Tibial nerve (tissue), 4 donors: ENCODE results near the gene VSX1. TPM values are rescaled to one million over a fixed set of nuclear protein-coding genes. Genes with fewer than 3 reads are reported as not detected.

Experiments
- DNase-seq, 2 donors: peaks; one replicate each; pipeline ENCODE4 v3.0.0-alpha.2; 2019; ENCODE audit warnings: low spot score in 2 of 2
- H3K27ac ChIP-seq, 4 donors: fragments of 200-600 bp; sonication (generic) in 3 of 4; one replicate each; pipeline ENCODE4 v1.5.1; 2017 to 2019; ENCODE audit warnings: mild to moderate bottlenecking in 1 of 4
- H3K27me3 ChIP-seq, 2 donors: fragments of 200-600 bp; sonication (generic) in 1 of 2; one replicate each; pipeline versions ENCODE4 v1.5.1 to v1.6.0; 2017 to 2019
- H3K36me3 ChIP-seq, 3 donors: fragments of 200-600 bp; sonication (generic); one replicate each; pipeline ENCODE4 v1.5.1; 2018 to 2019
- H3K4me1 ChIP-seq, 4 donors: fragments of 200-600 bp; sonication (generic) in 3 of 4; one replicate each; pipeline ENCODE4 v1.5.1; 2017 to 2019
- H3K4me3 ChIP-seq, 4 donors: fragments of 200-600 bp; sonication (generic) in 3 of 4; one replicate each; pipeline ENCODE4 v1.5.1; 2017 to 2019; ENCODE audit warnings: mild to moderate bottlenecking in 1 of 4, moderate library complexity in 1 of 4
- H3K9me3 ChIP-seq, 4 donors: fragments of 200-600 bp; sonication (generic) in 3 of 4; one replicate each; pipeline ENCODE4 v1.5.1; 2017 to 2019
- EP300 ChIP-seq, 2 donors: sonication (generic); formaldehyde crosslinking; IDR thresholded peaks; one replicate each; pipeline ENCODE4 v1.6.1; 2017; ENCODE audit warnings: antibody characterized with exemption in 2 of 2, mild to moderate bottlenecking in 1 of 2
- POLR2A ChIP-seq, 2 donors: fragments of 450-650 bp; IDR thresholded peaks; one replicate each; pipeline ENCODE4 v1.6.1; 2017; ENCODE audit warnings: antibody characterized with exemption in 2 of 2, mild to moderate bottlenecking in 2 of 2, moderate library complexity in 2 of 2
- WGBS, 2 donors: methylation state at CpG; one replicate each; pipeline ENCODE4 v1.1.5; 2018; 5-methylcytosine and 5-hydroxymethylcytosine counted together
- total RNA-seq, 4 donors: library from RNA; depleted of rRNA; stranded (reverse); fragments of >200 nt; gene quantifications; one replicate each; pipeline ENCODE4 v1.1.0, GENCODE V29; 2016
- TF ChIP-seq, protein P1 (sequence below), 5 experiments: fragments of 200-600 bp in 3 of 5; fragments of 450-650 bp in 2 of 5; sonication (generic) in 3 of 5; IDR thresholded peaks; one replicate each; pipeline ENCODE4 v1.5.1; 2016 to 2019; ENCODE audit warnings: antibody characterized with exemption in 5 of 5, mild to moderate bottlenecking in 3 of 5, moderate library complexity in 2 of 5

Gene VSX1
- total RNA-seq, 4 donors from 2014 or later = not detected

DNA sequence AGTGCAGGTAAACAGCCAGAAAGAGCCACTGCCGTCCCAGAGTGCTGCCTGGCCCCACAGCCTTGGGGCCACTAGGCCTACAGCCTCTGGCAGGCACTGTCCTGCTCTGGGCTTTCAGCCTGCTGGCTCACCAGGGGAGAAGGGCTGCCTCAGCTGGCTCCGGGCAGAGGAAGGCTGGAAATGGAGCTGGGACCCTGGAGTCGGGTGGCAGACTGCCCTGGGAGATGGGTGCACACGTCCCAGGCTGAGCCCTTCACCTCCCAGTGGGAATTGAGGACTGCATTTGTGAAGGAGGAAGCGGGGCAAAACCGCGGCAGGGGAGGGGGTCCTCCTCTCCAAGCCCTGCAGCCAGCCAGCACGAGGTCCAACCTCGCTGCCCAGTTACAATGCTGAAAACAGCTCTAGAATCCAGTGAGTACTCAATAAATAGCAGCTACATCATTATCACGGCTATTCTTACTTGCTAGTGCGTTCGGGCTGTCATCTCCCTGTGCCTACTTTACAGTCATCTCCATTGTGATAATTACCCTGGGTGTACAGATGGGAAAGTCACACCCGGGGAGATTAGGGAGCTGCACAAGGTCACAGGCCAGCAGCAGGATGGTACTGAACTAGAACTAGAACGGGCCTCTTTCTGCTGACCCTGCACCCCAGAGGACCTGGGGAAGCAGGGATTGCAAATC is 37.1 kb downstream of the VSX1 start:
- H3K27ac ChIP-seq = peak overlapping the region in 3 of 4 donors; percentile 8 to 41 (median 11)
- TF ChIP-seq, protein P1, sequence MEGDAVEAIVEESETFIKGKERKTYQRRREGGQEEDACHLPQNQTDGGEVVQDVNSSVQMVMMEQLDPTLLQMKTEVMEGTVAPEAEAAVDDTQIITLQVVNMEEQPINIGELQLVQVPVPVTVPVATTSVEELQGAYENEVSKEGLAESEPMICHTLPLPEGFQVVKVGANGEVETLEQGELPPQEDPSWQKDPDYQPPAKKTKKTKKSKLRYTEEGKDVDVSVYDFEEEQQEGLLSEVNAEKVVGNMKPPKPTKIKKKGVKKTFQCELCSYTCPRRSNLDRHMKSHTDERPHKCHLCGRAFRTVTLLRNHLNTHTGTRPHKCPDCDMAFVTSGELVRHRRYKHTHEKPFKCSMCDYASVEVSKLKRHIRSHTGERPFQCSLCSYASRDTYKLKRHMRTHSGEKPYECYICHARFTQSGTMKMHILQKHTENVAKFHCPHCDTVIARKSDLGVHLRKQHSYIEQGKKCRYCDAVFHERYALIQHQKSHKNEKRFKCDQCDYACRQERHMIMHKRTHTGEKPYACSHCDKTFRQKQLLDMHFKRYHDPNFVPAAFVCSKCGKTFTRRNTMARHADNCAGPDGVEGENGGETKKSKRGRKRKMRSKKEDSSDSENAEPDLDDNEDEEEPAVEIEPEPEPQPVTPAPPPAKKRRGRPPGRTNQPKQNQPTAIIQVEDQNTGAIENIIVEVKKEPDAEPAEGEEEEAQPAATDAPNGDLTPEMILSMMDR (IDR thresholded peaks at IDR 0.05) = no peak
- TF ChIP-seq EP300 (IDR thresholded peaks at IDR 0.05) (no peak), POLR2A (IDR thresholded peaks at IDR 0.05) (no peak)
- H3K9me3 ChIP-seq = no peaks in the 10 kb centered on the region
- no peak for DNase-seq
- no peak overlapping the region for H3K4me3 ChIP-seq
- no peaks in the 10 kb centered on the region for H3K27me3 ChIP-seq
- H3K36me3 ChIP-seq = peaks cover 3 to 40% (median 16%) of the 10 kb centered on the region in 3 donors
- 64 to 73% methylated on average over 14 of the region's 14 CpGs for WGBS, 2 donors
- H3K4me1 ChIP-seq = peaks cover 0 to 79% (median 55%) of the 10 kb centered on the region in 4 donors

DNA sequence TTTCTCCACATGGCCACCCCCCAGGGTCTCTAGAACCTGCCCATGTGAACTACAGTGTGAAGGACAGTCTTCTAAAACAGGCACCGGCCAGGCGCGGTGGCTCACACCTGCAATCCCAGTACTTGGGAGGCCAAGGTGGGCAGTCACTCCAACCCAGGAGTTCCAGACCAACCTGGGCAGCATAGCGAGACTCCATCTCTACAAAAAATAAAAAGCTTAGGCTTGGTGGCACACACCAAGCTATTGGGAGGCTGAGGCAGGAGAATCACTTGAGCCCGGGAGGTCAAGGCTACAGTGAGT is 37.7 kb downstream of the VSX1 start:
- H3K27me3 ChIP-seq = no peaks in the 10 kb centered on the region
- peak overlapping the region in 3 of 4 donors; percentile 8 to 41 (median 11) for H3K27ac ChIP-seq
- no peak for DNase-seq
- H3K4me3 ChIP-seq = no peak overlapping the region
- H3K9me3 ChIP-seq = no peaks in the 10 kb centered on the region
- peaks cover 2 to 79% (median 55%) of the 10 kb centered on the region in 4 donors for H3K4me1 ChIP-seq
- no peak for TF ChIP-seq POLR2A (IDR thresholded peaks at IDR 0.05)
- TF ChIP-seq EP300 (IDR thresholded peaks at IDR 0.05) = no peak
- TF ChIP-seq, protein P1 (IDR thresholded peaks at IDR 0.05) = no peak
- WGBS, 2 donors = 99% methylated on average over 4 to 5 of the region's 5 CpGs
- peaks cover 3 to 40% (median 16%) of the 10 kb centered on the region in 3 donors for H3K36me3 ChIP-seq

DNA sequence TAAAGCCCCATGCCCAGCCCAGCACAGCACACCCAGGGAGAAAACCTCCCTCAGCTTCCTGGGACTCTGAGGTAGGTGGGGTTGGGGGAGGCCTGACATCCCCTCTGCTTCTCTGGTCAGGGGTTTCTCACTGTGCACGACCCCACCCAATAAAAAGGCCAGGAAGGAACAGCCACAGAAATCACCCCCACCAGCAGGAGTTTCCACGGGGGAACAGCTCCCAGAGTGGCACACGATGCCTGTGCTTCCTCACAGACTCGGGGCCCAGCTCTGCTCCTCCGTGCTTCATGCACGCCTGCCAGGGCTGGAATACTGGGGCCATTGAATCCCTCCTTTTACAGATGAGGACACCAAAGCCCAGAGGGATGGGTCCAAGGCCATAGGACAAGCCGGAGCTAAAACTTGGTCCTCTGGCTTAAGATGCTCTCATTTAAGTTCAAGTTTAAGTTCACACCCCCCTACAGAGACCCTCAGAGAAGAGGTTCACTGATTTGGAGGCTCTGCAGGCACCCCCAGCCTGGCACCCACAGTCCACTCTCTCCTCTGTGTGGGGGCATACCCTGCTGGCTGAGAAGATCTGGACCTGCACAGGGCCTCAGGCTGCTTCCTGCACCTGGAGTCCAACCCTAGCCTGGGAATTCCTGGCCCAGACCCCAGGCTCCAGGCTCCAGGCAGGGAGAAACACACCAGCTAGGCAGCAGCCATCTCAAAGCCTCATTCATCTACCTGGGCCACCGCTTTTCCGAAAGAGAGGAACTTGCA is 38.3 kb downstream of the VSX1 start:
- H3K9me3 ChIP-seq = no peaks in the 10 kb centered on the region
- H3K4me3 ChIP-seq = no peak overlapping the region
- H3K36me3 ChIP-seq = peaks cover 3 to 40% (median 16%) of the 10 kb centered on the region in 3 donors
- 68 to 71% methylated on average over 9 of the region's 9 CpGs for WGBS, 2 donors
- peak overlapping the region; percentile 19 to 89 (median 79) for H3K27ac ChIP-seq
- TF ChIP-seq EP300 (IDR thresholded peaks at IDR 0.05) = no peak
- TF ChIP-seq, protein P1 (IDR thresholded peaks at IDR 0.05) = no peak
- no peak for TF ChIP-seq POLR2A (IDR thresholded peaks at IDR 0.05)
- H3K4me1 ChIP-seq = peaks cover 8 to 79% (median 57%) of the 10 kb centered on the region in 4 donors
- no peaks in the 10 kb centered on the region for H3K27me3 ChIP-seq
- no peak for DNase-seq

DNA sequence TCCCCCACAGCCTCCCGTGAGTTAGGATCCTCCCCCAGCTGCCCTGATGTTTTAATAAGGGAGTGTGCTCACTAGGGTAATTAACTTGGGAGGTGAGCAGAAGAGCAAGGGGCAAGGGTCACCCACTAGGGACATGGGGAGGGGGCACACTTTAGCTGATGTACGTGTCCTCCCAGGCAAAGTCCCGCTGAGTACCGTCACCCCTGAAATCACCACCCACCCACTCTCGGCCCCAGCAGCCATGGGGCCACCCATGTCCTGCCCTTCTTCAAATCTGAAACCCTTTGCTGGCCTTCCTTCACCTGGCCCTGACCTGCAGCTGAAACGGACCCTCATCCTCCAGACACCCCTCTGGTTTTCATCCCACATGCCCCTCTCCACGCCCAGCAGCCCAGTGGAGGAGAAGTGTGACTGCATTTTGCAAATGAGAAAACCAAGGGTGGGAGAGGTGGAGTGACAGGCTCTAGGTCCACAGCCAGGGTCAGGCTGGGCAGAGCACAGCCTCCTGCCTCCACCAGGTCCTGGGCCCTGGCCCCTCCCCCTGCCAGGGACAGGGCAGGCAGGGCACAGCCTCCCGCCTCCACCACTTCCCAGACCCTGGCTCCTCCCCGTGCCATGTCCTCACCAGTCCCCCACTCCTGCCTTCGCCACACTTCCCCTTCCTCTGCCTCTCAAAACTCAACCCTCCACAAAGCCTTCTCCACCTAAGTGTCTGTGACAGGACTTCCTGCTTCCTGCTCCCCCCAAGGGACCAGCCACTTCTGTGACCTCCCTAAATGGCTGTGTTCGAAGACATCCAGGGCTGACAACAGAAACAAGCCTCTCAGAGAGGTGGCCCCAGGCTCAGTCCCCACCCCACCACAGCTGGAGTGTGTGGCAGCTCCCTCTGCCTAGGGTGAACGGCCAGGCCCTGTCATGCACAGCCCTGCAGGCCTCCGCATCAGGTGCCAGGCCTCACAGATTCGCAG is 39.1 kb downstream of the VSX1 start:
- no peak for DNase-seq
- peak overlapping the region; percentile 19 to 89 (median 79) for H3K27ac ChIP-seq
- H3K27me3 ChIP-seq = no peaks in the 10 kb centered on the region
- 45 to 50% methylated on average over 12 of the region's 14 CpGs for WGBS, 2 donors
- peaks cover 10 to 79% (median 65%) of the 10 kb centered on the region in 4 donors for H3K4me1 ChIP-seq
- no peak overlapping the region for H3K4me3 ChIP-seq
- H3K9me3 ChIP-seq = no peaks in the 10 kb centered on the region
- H3K36me3 ChIP-seq = peaks cover 3 to 40% (median 16%) of the 10 kb centered on the region in 3 donors
- TF ChIP-seq EP300 (IDR thresholded peaks at IDR 0.05) (peak in 1 of 2 donors; percentile 14), POLR2A (IDR thresholded peaks at IDR 0.05) (no peak)
- TF ChIP-seq, protein P1 (IDR thresholded peaks at IDR 0.05) = no peak
